Measurements from ENCODE around the gene GRAMD1B.

The GRAMD1B gene

DNA sequence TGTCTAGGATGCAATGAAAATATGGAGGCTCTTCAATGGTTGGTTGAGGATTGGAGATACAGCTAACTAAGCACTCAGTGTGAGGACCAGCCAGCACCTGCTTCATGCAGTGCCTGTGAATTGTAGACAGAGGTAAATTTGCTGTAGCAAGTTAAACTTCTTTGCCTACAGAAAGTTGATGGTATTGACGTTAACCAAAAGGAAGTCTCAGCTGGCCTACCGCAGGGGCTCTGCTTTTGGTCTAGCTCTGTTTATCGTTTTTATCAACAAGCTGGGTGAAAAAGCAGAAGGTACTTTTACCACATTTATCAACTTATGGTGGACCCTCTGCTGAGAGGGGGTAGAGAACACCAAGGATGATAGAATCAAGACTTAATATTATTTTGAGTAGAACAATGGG, 51.6 kb downstream of the GRAMD1B start:
- H3K4me2 ChIP-seq (ENCODE audit: low read depth, low read length, poor library complexity, severe bottlenecking), result no peak overlapping the region
- H3F3A ChIP-seq (ENCODE audit: low read depth), result no peaks in the 10 kb centered on the region
- TF ChIP-seq EZH2phosphoT487 (IDR thresholded peaks at IDR 0.05; ENCODE audit: borderline replicate concordance), result no peak
- TF ChIP-seq CTCF (conservative IDR thresholded peaks at IDR 0.05; ENCODE audit: low read length), result no peak
- no peak overlapping the region for H2AFZ ChIP-seq (ENCODE audit: low read length)
- peaks cover 13% of the 10 kb centered on the region; the same call in 1 of the 2 replicates for H3K79me2 ChIP-seq (ENCODE audit: insufficient read depth, low read length)
- H3K4me3 ChIP-seq (ENCODE audit: low read length, poor library complexity, severe bottlenecking), result no peak overlapping the region
- no peaks in the 10 kb centered on the region for H3K9me2 ChIP-seq (replicated peaks; ENCODE audit: low read depth, low read length)
- no peaks in the 10 kb centered on the region for H3K27me3 ChIP-seq (ENCODE audit: insufficient read depth, low read length, poor library complexity, severe bottlenecking)
- H3K9me3 ChIP-seq (ENCODE audit: insufficient read depth, low read depth, low read length), result no peaks in the 10 kb centered on the region
- H3K9ac ChIP-seq (ENCODE audit: low read depth, low read length, poor library complexity, severe bottlenecking), result no peak overlapping the region
- H4K20me1 ChIP-seq (ENCODE audit: insufficient read depth, low read length, poor library complexity, severe bottlenecking), result no peaks in the 10 kb centered on the region
- H3K4me1 ChIP-seq (ENCODE audit: insufficient read depth, low read length, poor library complexity, severe bottlenecking), result no peaks in the 10 kb centered on the region
- H3K36me3 ChIP-seq (ENCODE audit: insufficient read depth, low read length), result peaks cover 49% of the 10 kb centered on the region; the same call in 1 of the 2 replicates

- no peaks in the 10 kb centered on the region for H3K4me1 ChIP-seq (ENCODE audit: insufficient read depth, low read length, poor library complexity, severe bottlenecking)
- H3K9me2 ChIP-seq (replicated peaks; ENCODE audit: low read depth, low read length), result no peaks in the 10 kb centered on the region
- no peaks in the 10 kb centered on the region for H3F3A ChIP-seq (ENCODE audit: low read depth)
- no peak overlapping the region for H2AFZ ChIP-seq (ENCODE audit: low read length)
- no peak overlapping the region for H3K4me2 ChIP-seq (ENCODE audit: low read depth, low read length, poor library complexity, severe bottlenecking)
- H3K4me3 ChIP-seq (ENCODE audit: low read length, poor library complexity, severe bottlenecking), result no peak overlapping the region
- no peaks in the 10 kb centered on the region for H4K20me1 ChIP-seq (ENCODE audit: insufficient read depth, low read length, poor library complexity, severe bottlenecking)
- no peaks in the 10 kb centered on the region for H3K9me3 ChIP-seq (ENCODE audit: insufficient read depth, low read depth, low read length)
- H3K9ac ChIP-seq (ENCODE audit: low read depth, low read length, poor library complexity, severe bottlenecking), result no peak overlapping the region
- H3K27me3 ChIP-seq (ENCODE audit: insufficient read depth, low read length, poor library complexity, severe bottlenecking), result no peaks in the 10 kb centered on the region
- TF ChIP-seq CTCF (conservative IDR thresholded peaks at IDR 0.05; ENCODE audit: low read length) (no peak), EZH2phosphoT487 (IDR thresholded peaks at IDR 0.05; ENCODE audit: borderline replicate concordance) (no peak)
- peaks cover 54% of the 10 kb centered on the region; the same call in 1 of the 2 replicates for H3K36me3 ChIP-seq (ENCODE audit: insufficient read depth, low read length)
- peaks cover 13% of the 10 kb centered on the region; the same call in 1 of the 2 replicates for H3K79me2 ChIP-seq (ENCODE audit: insufficient read depth, low read length)
Observed at GRCh38 chr11:123482218-123482617, 52.1 kb downstream of the GRAMD1B start.

DNA sequence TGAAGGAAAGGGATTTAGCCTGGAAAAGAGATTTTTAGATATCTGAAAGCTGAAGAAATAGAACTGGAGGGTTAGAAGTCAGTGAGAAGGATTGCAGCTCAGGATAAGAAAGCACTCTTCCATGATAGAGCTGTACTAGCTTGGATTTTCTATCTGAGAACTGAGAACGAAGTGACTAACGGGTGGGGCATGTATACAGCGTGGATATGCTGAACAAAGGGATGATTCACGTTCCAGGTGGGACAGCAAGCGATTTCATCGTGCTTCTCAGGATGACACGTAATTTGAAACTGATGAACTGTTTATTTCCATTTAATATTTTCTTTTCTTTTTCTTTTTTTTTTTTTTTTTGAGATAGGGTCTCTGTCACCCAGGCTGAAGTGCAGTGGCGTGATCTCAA, 53.0 kb downstream of the GRAMD1B start:
- H3K79me2 ChIP-seq (ENCODE audit: insufficient read depth, low read length), result peaks cover 13% of the 10 kb centered on the region; the same call in 1 of the 2 replicates

More for the DNA sequence above, 53.0 kb downstream of the GRAMD1B start:
- Histone ChIP-seq H3K9me2 (replicated peaks; ENCODE audit: low read depth, low read length) (no peaks in the 10 kb centered on the region), H3K36me3 (ENCODE audit: insufficient read depth, low read length) (peaks cover 58% of the 10 kb centered on the region; the same call in 1 of the 2 replicates), H3K4me3 (ENCODE audit: low read length, poor library complexity, severe bottlenecking) (no peak overlapping the region), H3K27me3 (ENCODE audit: insufficient read depth, low read length, poor library complexity, severe bottlenecking) (no peaks in the 10 kb centered on the region), H3K4me1 (ENCODE audit: insufficient read depth, low read length, poor library complexity, severe bottlenecking) (no peaks in the 10 kb centered on the region), H3K4me2 (ENCODE audit: low read depth, low read length, poor library complexity, severe bottlenecking) (no peak overlapping the region), H3K9ac (ENCODE audit: low read depth, low read length, poor library complexity, severe bottlenecking) (no peak overlapping the region), H3F3A (ENCODE audit: low read depth) (no peaks in the 10 kb centered on the region), H3K9me3 (ENCODE audit: insufficient read depth, low read depth, low read length) (no peaks in the 10 kb centered on the region), H2AFZ (ENCODE audit: low read length) (no peak overlapping the region), H4K20me1 (ENCODE audit: insufficient read depth, low read length, poor library complexity, severe bottlenecking) (no peaks in the 10 kb centered on the region)
- TF ChIP-seq CTCF (conservative IDR thresholded peaks at IDR 0.05; ENCODE audit: low read length) (no peak), EZH2phosphoT487 (IDR thresholded peaks at IDR 0.05; ENCODE audit: borderline replicate concordance) (no peak)

Measured in Loucy (cell line).